Measurements from ENCODE around the gene HERPUD2. TPM values are rescaled to one million over a fixed set of nuclear protein-coding genes. Genes with fewer than 3 reads are reported as not detected.
"Not testable (repeated sequence)": the region's sequence is repeated elsewhere in the genome, so short reads cannot be mapped to it uniquely, and the experiment has no call there.

HERPUD2 gene
- total RNA-seq, 2 donors from 2014 or later = 14.0 to 23.9 TPM

DNA sequence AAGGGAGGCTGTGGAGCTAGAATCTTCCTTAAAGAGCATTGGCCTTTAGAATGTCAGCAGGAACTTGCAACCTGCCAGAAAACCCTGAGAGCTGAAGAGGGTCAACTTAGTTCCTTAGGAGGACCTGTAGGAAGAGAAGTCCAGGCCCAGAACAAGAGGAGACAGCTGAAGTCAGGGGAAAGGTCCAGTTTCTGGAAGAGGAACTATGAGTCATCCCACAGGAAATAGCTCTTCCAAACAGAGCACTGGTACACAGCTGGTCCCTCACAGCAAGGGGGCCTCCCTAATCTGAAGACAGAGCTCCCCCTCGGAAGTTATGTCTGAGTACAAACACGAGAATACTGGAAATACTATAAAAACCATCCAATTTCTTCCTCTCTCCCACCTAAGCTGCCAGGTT, 98.9 kb downstream of the HERPUD2 start:
- no peaks in the 10 kb centered on the region for H3K9me3 ChIP-seq
- peaks cover 0 to 6% of the 10 kb centered on the region in 2 donors for H3K4me1 ChIP-seq
- DNase-seq (ENCODE audit: low spot score) = no peak
- TF ChIP-seq, protein P1, sequence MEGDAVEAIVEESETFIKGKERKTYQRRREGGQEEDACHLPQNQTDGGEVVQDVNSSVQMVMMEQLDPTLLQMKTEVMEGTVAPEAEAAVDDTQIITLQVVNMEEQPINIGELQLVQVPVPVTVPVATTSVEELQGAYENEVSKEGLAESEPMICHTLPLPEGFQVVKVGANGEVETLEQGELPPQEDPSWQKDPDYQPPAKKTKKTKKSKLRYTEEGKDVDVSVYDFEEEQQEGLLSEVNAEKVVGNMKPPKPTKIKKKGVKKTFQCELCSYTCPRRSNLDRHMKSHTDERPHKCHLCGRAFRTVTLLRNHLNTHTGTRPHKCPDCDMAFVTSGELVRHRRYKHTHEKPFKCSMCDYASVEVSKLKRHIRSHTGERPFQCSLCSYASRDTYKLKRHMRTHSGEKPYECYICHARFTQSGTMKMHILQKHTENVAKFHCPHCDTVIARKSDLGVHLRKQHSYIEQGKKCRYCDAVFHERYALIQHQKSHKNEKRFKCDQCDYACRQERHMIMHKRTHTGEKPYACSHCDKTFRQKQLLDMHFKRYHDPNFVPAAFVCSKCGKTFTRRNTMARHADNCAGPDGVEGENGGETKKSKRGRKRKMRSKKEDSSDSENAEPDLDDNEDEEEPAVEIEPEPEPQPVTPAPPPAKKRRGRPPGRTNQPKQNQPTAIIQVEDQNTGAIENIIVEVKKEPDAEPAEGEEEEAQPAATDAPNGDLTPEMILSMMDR (IDR thresholded peaks at IDR 0.05) = no peak
- H3K4me3 ChIP-seq = no peak overlapping the region
- H3K27me3 ChIP-seq = no peaks in the 10 kb centered on the region
- peak overlapping the region in 1 of 2 donors; percentile 27 for H3K27ac ChIP-seq
- H3K36me3 ChIP-seq = no peaks in the 10 kb centered on the region

DNA sequence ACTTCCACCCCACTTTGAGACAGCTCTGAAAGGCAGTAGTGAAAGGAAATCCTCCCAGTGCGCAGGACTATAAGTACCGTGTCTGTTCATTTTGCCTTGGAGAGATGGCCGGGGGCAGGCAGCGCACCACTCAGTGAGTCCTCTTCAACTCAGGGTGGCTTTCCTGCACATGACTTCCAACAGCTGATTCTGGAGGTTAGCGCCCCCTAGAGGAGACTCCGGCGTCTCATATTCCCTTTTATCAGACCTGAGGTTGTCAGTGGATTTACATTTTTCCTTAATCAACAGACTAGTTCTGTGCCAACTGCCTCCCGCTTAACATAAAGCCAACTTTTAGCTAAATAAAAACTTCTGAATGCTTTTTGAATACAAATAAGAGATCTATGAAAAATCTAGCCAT, 101.0 kb downstream of the HERPUD2 start:
- Histone ChIP-seq H3K4me1 (peaks cover 0 to 6% of the 10 kb centered on the region in 2 donors), H3K9me3 (no peaks in the 10 kb centered on the region), H3K27me3 (no peaks in the 10 kb centered on the region), H3K4me3 (no peak overlapping the region), H3K27ac (no peak overlapping the region), H3K36me3 (no peaks in the 10 kb centered on the region)
- no peak for DNase-seq (ENCODE audit: low spot score)
- TF ChIP-seq, protein P1 (IDR thresholded peaks at IDR 0.05) = peak in 1 of 2 donors; percentile 35

DNA sequence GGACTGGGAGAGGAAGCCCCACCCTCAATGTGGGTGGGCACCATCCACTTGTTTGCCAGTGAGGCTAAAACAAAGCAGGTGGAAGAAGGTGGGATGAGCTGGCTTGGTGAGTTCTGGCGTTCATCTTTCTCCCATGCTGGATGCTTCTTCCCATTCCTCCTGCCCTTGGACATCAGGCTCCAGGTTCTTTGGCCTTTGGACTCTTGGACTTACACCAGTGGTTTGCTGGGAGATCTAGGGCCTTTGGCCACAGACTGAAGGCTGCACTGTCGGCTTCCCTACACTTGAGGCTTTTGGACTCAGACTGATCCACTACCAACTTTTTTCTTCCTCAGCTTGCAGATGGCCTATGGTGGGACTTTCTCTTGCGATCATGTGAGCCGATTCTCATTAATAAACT, 106.3 kb downstream of the HERPUD2 start:
- Histone ChIP-seq H3K9me3 (no peaks in the 10 kb centered on the region), H3K4me3 (no peak overlapping the region), H3K36me3 (no peaks in the 10 kb centered on the region), H3K27me3 (no peaks in the 10 kb centered on the region), H3K4me1 (no peaks in the 10 kb centered on the region), H3K27ac (no peak overlapping the region)
- TF ChIP-seq, protein P1 (IDR thresholded peaks at IDR 0.05) = no peak
- DNase-seq (ENCODE audit: low spot score) = no peak

DNA sequence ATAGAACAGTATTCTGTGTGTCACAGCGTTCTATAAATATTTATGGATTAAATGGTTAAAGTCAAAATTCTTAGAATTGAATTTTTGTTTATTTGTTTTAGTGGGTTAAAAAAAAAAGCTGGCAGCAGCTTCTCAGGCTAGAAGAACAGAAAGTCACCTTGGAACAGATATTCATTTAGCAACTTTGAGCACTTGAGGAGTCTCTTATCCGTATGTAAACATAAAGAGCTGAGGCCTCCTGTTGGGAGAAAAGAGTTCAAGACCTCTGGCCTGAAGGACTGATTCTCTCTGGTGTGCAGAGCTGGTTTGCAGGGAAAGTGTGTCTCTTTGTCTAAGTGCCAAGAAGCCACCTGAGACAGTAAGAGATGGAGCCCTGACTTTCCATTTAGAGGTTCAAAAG, 109.9 kb downstream of the HERPUD2 start:
- Histone ChIP-seq H3K27ac (no peak overlapping the region), H3K27me3 (no peaks in the 10 kb centered on the region), H3K4me3 (no peak overlapping the region), H3K36me3 (no peaks in the 10 kb centered on the region), H3K9me3 (peaks cover 0 to 5% of the 10 kb centered on the region in 2 donors), H3K4me1 (no peaks in the 10 kb centered on the region)
- no peak for DNase-seq (ENCODE audit: low spot score)
- TF ChIP-seq, protein P1 (IDR thresholded peaks at IDR 0.05) = no peak

DNA sequence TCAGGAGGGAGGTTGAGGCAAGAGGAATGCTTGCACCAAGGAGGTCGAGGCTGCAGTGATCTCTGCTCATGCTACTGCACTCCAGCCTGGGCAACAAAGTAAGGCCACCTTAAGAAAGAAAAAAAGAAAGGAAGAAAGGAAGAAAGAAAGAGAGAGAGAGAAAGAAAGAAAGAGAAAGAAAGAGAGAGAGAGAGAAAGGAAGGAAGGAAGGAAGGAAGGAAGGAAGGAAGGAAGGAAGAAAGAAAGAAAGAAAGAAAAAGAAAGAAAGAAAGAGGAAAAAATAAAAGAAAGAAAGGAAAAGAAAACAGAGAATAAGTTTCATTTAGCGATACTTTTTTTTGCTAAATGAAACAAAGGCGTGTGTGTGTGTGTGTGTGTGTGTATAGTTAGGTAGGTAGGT, 110.4 kb downstream of the HERPUD2 start:
- H3K4me1 ChIP-seq; H3K27ac ChIP-seq; H3K4me3 ChIP-seq; H3K36me3 ChIP-seq; H3K9me3 ChIP-seq; DNase-seq (ENCODE audit: low spot score); H3K27me3 ChIP-seq: not testable (repeated sequence)

Other genes starting within 250 kb of the HERPUD2 start
- 100 to 1,000 TPM; 155 to 171 TPM for gene SEPTIN7, start 105.9 kb upstream of the HERPUD2 start, total RNA-seq